ENCODE measurements around the gene GPRC5C. TPM values are rescaled to one million over a fixed set of nuclear protein-coding genes. Genes with fewer than 3 reads are reported as not detected.

GPRC5C gene
- total and polyA plus RNA-seq, 2 of the 8 experiments (the other 6 are each of a cell fraction or from before 2014, with no cell fraction given) = 18.3 to 55.8 TPM

DNA sequence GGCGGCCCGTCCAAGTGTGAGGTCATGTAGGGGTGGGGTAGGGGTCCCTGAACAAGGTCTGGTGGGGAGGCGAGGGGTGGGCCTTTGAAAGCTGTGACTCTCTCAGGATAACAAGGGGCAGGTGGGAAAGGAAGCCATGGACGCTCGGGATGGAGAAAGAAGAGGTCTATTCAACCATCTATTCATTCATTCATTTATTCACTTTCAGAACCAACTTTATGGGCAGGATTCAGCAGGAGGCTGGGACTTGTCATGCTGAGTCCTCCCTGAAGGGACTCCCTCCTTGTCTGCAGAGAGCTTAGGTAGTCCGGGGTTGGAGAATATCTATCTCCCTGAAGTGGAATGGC lies 25.9 kb downstream of the GPRC5C start:
- no peaks in the 10 kb centered on the region for H3K36me3 ChIP-seq (ENCODE audit: control insufficient read depth in 2 of 4, insufficient read depth in 4 of 4, low read length in 3 of 4)
- H2BK15ac ChIP-seq (ENCODE audit: low read length) = no peak overlapping the region
- no peak overlapping the region for H3K18ac ChIP-seq (ENCODE audit: extremely low read depth, low read length)
- no peak overlapping the region for H2AK5ac ChIP-seq (ENCODE audit: low read depth, low read length)
- no peak overlapping the region for H3K14ac ChIP-seq (ENCODE audit: insufficient read length)
- H3K79me1 ChIP-seq (ENCODE audit: low read depth, low read length) = no peaks in the 10 kb centered on the region
- H4K8ac ChIP-seq (ENCODE audit: extremely low read depth, insufficient read depth, low read length) = no peak overlapping the region
- H2BK12ac ChIP-seq (ENCODE audit: low read depth, low read length) = no peak overlapping the region
- no peak overlapping the region for H2BK20ac ChIP-seq (ENCODE audit: low read length)
- H3K23ac ChIP-seq (ENCODE audit: insufficient read length) = no peak overlapping the region
- H3K4me1 ChIP-seq (replicated peaks in 1 of 4; ENCODE audit: control insufficient read depth in 3 of 4, insufficient read depth in 4 of 4, low read length in 3 of 4) = peaks cover 3 to 27% (median 23%) of the 10 kb centered on the region in 4 experiments
- no peak overlapping the region for H2AFZ ChIP-seq (ENCODE audit: low read length)
- no peak overlapping the region for H4K5ac ChIP-seq (ENCODE audit: insufficient read length, low read depth, low read length)
- H3K9me3 ChIP-seq (ENCODE audit: insufficient read depth in 2 of 2, low read depth in 1 of 2, low read length in 1 of 2) = no peaks in the 10 kb centered on the region
- FAIRE-seq (no peak), DNase-seq (ENCODE audit: low read depth in 1 of 2, low spot score in 2 of 2) (no peak)
- H3K9ac ChIP-seq (replicated peaks in 1 of 4; ENCODE audit: extremely low read depth in 1 of 4, low read depth in 3 of 4, low read length in 3 of 4) = no peak overlapping the region
- 44% methylated on average over 6 of the region's 6 CpGs; no CpG with 5 or more reads in 1 of the 2 experiments for WGBS, 2 experiments (ENCODE audit: extremely low coverage in 1 of 2, insufficient coverage in 1 of 2, insufficient read length in 1 of 2, insufficient replicate concordance in 2 of 2, low coverage in 1 of 2, low lambda C conversion rate in 2 of 2, missing lambda C conversion rate in 1 of 2)
- POLR2A ChIA-PET (ENCODE audit: partially characterized antibody) = interaction anchor here (1.2 kb wide), 1 partner anchor 10 kb away, joined by 3 read pairs; no protein-coding TSS in a partner anchor
- no peak overlapping the region for H4K91ac ChIP-seq (replicated peaks; ENCODE audit: insufficient read length, low read length)
- peaks cover 0 to 9% (median 8%) of the 10 kb centered on the region in 4 experiments; a peak in 6 of 7 replicates for H3K27me3 ChIP-seq (replicated peaks in 1 of 4; ENCODE audit: control insufficient read depth in 3 of 4, extremely low read depth in 1 of 4, insufficient read depth in 3 of 4, low read length in 3 of 4)
- no peaks in the 10 kb centered on the region for H3K79me2 ChIP-seq (ENCODE audit: control insufficient read depth in 1 of 2, insufficient read depth in 2 of 2, low read length in 2 of 2)
- H3K4me2 ChIP-seq (ENCODE audit: insufficient read depth in 1 of 2, low read depth in 2 of 2, low read length in 2 of 2) = no peak overlapping the region
- no peak overlapping the region for H2BK5ac ChIP-seq (ENCODE audit: low read depth, low read length)
- no peak overlapping the region for H3K4ac ChIP-seq (replicated peaks; ENCODE audit: insufficient read length, low read depth, low read length)
- no peak overlapping the region for H2BK120ac ChIP-seq (replicated peaks; ENCODE audit: low read depth, low read length)
- peaks cover 11% of the 10 kb centered on the region; the same call in 1 of the 2 replicates for H3K23me2 ChIP-seq (ENCODE audit: low read depth, low read length)
- H4K20me1 ChIP-seq (replicated peaks in 1 of 2; ENCODE audit: control insufficient read depth in 1 of 2, insufficient read depth in 2 of 2, low read length in 2 of 2) = no peaks in the 10 kb centered on the region
- H3K27ac ChIP-seq (ENCODE audit: low read depth, low read length) = no peak overlapping the region
- H3K56ac ChIP-seq (replicated peaks; ENCODE audit: insufficient read length, low read depth, low read length) = no peak overlapping the region
- CTCF ChIA-PET (ENCODE audit: partially characterized antibody) = interaction anchor here (0.6 to 8.2 kb wide), 39 partner anchors 8 to 278 kb away, joined by 3 to 93 read pairs (median 5); partner anchors contain the start of genes BTBD17, CD300A and CD300LB
- no peak overlapping the region for H3K4me3 ChIP-seq (ENCODE audit: extremely low read depth in 1 of 4, insufficient read depth in 2 of 4, low read depth in 3 of 4, low read length in 4 of 4)
- TF ChIP-seq KDM1A (IDR thresholded peaks at IDR 0.05; ENCODE audit: borderline replicate concordance, low read length) (no peak), RNF2 (IDR thresholded peaks at IDR 0.05; ENCODE audit: borderline replicate concordance, low read depth, low read length, missing control alignments, poor library complexity, severe bottlenecking) (no peak), HDAC6 (IDR thresholded peaks at IDR 0.05; ENCODE audit: low read depth, low read length) (no peak)
